ENCODE results near the gene CDK18.

- no peak for TF ChIP-seq CTCF (tag by site-specific recombination; IDR thresholded peaks at IDR 0.05)
- no peak for TF ChIP-seq SP2 (tag by site-specific recombination; IDR thresholded peaks at IDR 0.05)
- no peak for TF ChIP-seq ZNF560 (tag by site-specific recombination; IDR thresholded peaks at IDR 0.05; ENCODE audit: borderline replicate concordance)
Measured at GRCh38 chr1:205520709-205521108, 16.2 kb downstream of the CDK18 start.

All from HEK293 (cell line).